Retinal pigment epithelial cell (primary cell): ENCODE results near the gene RETREG1.

Experiments used
- DNase-seq: peaks from one replicate; pipeline ENCODE4 v3.0.0-alpha.2; 2010; ENCODE audit warnings: low read depth
- H3K4me3 ChIP-seq: 2 replicates; pipeline ENCODE4 v1.5.1; 2011; ENCODE audit warnings: mild to moderate bottlenecking, low read length, control low read depth, moderate library complexity
- CTCF ChIP-seq: conservative IDR thresholded peaks from 2 replicates; pipeline ENCODE4 v1.5.1; 2011; ENCODE audit warnings: low read depth, low read length, control low read depth, inconsistent platforms

Gene RETREG1

DNA sequence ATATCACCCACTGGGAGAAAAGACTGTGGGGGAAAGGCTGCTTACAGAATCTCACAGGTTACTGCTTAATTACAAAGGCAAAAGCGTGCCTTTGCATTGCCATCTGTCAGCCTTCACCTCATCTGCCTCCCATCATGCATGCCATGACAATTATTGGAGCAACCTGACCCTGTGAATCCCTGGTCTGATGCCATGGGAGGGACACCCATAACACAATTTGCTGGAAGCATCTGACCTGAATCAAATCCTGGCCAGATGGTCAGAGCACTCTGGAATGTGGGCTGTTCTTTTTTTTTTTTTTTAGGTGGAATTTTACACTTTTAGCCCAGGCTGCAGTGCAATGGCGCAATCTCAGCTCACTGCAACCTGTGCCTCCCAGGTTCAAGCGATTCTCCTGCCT is 11.6 kb upstream of the RETREG1 start:
- H3K4me3 ChIP-seq, result no peak overlapping the region
- no peak for TF ChIP-seq CTCF
- DNase-seq, result no peak

GRCh38 chr5:16626696-16627264 is 10.0 kb upstream of the RETREG1 start:
- no peak for TF ChIP-seq CTCF
- H3K4me3 ChIP-seq, result no peak overlapping the region
- DNase-seq, result no peak

DNA sequence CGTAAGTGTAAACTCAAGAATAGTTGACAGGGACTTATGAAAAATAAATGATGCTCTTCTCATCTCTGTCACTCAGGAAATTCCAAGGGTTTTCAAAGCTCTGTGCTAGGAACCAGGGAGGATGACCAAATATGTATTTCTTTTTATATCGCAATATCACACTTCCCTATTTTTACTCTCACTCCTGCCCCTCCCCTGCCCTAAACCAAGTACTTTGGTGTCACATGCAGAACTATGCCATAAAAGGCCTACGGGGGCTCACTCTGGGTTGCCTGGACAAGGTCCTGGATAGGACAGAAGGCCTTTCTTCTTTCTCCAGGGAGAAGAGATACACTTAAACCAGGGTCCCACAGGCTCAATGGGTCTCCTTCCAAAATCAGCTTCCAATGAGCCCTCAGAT is 8.3 kb upstream of the RETREG1 start:
- no peak overlapping the region for H3K4me3 ChIP-seq
- TF ChIP-seq CTCF, result no peak
- DNase-seq, result no peak

DNA sequence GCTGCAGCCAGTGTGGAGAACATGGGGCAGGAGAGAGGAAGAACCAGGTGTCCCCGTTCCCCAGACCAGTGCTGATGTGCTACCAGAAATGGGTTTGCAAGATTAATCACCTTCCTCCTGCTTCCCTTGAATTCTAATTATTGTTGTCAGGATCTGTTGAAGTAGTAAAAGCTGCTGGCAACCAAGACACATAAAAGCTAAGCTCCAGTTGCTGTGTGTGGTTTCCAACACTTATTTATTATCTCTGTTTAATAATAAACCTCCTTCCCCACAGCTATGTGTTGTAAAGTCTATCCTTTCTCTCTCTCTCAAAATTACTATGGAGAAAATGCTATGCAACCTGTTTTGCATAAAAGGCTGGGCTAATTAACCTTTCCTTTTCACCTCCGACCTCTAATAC is 2.3 kb upstream of the RETREG1 start:
- TF ChIP-seq CTCF, result no peak
- DNase-seq, result no peak
- no peak overlapping the region for H3K4me3 ChIP-seq

GRCh38 chr5:16618138-16618897 is 1.5 kb upstream of the RETREG1 start:
- TF ChIP-seq CTCF, result no peak
- no peak overlapping the region for H3K4me3 ChIP-seq

GRCh38 chr5:16617274-16617968 is 624 bp upstream of the RETREG1 start:
- H3K4me3 ChIP-seq, result peak overlapping the region; percentile 71
- TF ChIP-seq CTCF, result no peak
- DNase-seq, result no peak

More at GRCh38 chr5:16618138-16618897, 1.5 kb upstream of the RETREG1 start:
- DNase-seq, result no peak
